ENCODE measurements around the gene WNT4. TPM values are rescaled to one million over a fixed set of nuclear protein-coding genes. Genes with fewer than 3 reads are reported as not detected.

The WNT4 gene
- total RNA-seq, 4 donors from 2014 or later = under 0.01 TPM; not detected in 3

- no peak for TF ChIP-seq CTCF (IDR thresholded peaks at IDR 0.05; ENCODE audit: low read depth)
These were observed 18.9 kb downstream of the WNT4 start for GRCh38 chr1:22123901-22124404.

- no peak for TF ChIP-seq CTCF (IDR thresholded peaks at IDR 0.05; ENCODE audit: low read depth)
These were observed 19.9 kb downstream of the WNT4 start for GRCh38 chr1:22123071-22123390.

- TF ChIP-seq CTCF (IDR thresholded peaks at IDR 0.05; ENCODE audit: low read depth) = no peak
These were observed 20.4 kb downstream of the WNT4 start for GRCh38 chr1:22122273-22123070.

GRCh38 chr1:22121421-22121911 lies 21.4 kb downstream of the WNT4 start:
- no peak for TF ChIP-seq CTCF (IDR thresholded peaks at IDR 0.05; ENCODE audit: low read depth)

- TF ChIP-seq CTCF (IDR thresholded peaks at IDR 0.05; ENCODE audit: low read depth) = no peak
These were observed 22.5 kb downstream of the WNT4 start for GRCh38 chr1:22120469-22120790.

GRCh38 chr1:22119626-22120468 lies 23.1 kb downstream of the WNT4 start:
- no peak for TF ChIP-seq CTCF (IDR thresholded peaks at IDR 0.05; ENCODE audit: low read depth)
